ENCODE results near the gene PELI2.

Gene PELI2

GRCh38 chr14:56211844-56212243 is 93.6 kb downstream of the PELI2 start:
- H3K27ac ChIP-seq (ENCODE audit: low read length), result no peak overlapping the region
- no peaks in the 10 kb centered on the region for H3K4me1 ChIP-seq (ENCODE audit: control insufficient read depth, low read depth, low read length)
- H3K9me3 ChIP-seq (ENCODE audit: control insufficient read depth, low read depth, low read length), result no peaks in the 10 kb centered on the region
- H3K4me3 ChIP-seq (ENCODE audit: low read length), result no peak overlapping the region
- no peaks in the 10 kb centered on the region for H3K27me3 ChIP-seq (ENCODE audit: control insufficient read depth, insufficient read depth, low read length)
- H3K9ac ChIP-seq (ENCODE audit: low read length), result no peak overlapping the region
- H3K36me3 ChIP-seq (ENCODE audit: control insufficient read depth, low read depth, low read length), result no peaks in the 10 kb centered on the region

- H3K27me3 ChIP-seq (ENCODE audit: control insufficient read depth, insufficient read depth, low read length), result no peaks in the 10 kb centered on the region
- no peak overlapping the region for H3K27ac ChIP-seq (ENCODE audit: low read length)
- H3K4me1 ChIP-seq (ENCODE audit: control insufficient read depth, low read depth, low read length), result no peaks in the 10 kb centered on the region
- no peak overlapping the region for H3K4me3 ChIP-seq (ENCODE audit: low read length)
- no peak overlapping the region for H3K9ac ChIP-seq (ENCODE audit: low read length)
- H3K36me3 ChIP-seq (ENCODE audit: control insufficient read depth, low read depth, low read length), result no peaks in the 10 kb centered on the region
- H3K9me3 ChIP-seq (ENCODE audit: control insufficient read depth, low read depth, low read length), result no peaks in the 10 kb centered on the region
Observed at GRCh38 chr14:56212521-56212920, 94.3 kb downstream of the PELI2 start.

GRCh38 chr14:56213306-56213705 is 95.1 kb downstream of the PELI2 start:
- Histone ChIP-seq H3K27ac (ENCODE audit: low read length) (no peak overlapping the region), H3K4me1 (ENCODE audit: control insufficient read depth, low read depth, low read length) (no peaks in the 10 kb centered on the region), H3K27me3 (ENCODE audit: control insufficient read depth, insufficient read depth, low read length) (no peaks in the 10 kb centered on the region), H3K9ac (ENCODE audit: low read length) (no peak overlapping the region), H3K36me3 (ENCODE audit: control insufficient read depth, low read depth, low read length) (no peaks in the 10 kb centered on the region), H3K9me3 (ENCODE audit: control insufficient read depth, low read depth, low read length) (no peaks in the 10 kb centered on the region), H3K4me3 (ENCODE audit: low read length) (no peak overlapping the region)

GRCh38 chr14:56215180-56215579 is 97.0 kb downstream of the PELI2 start:
- Histone ChIP-seq H3K9ac (ENCODE audit: low read length) (no peak overlapping the region), H3K4me3 (ENCODE audit: low read length) (no peak overlapping the region), H3K36me3 (ENCODE audit: control insufficient read depth, low read depth, low read length) (no peaks in the 10 kb centered on the region), H3K9me3 (ENCODE audit: control insufficient read depth, low read depth, low read length) (no peaks in the 10 kb centered on the region), H3K27ac (ENCODE audit: low read length) (no peak overlapping the region), H3K27me3 (ENCODE audit: control insufficient read depth, insufficient read depth, low read length) (no peaks in the 10 kb centered on the region), H3K4me1 (ENCODE audit: control insufficient read depth, low read depth, low read length) (no peaks in the 10 kb centered on the region)

GRCh38 chr14:56216626-56217379 is 98.6 kb downstream of the PELI2 start:
- Histone ChIP-seq H3K27me3 (ENCODE audit: control insufficient read depth, insufficient read depth, low read length) (no peaks in the 10 kb centered on the region), H3K9ac (ENCODE audit: low read length) (no peak overlapping the region), H3K36me3 (ENCODE audit: control insufficient read depth, low read depth, low read length) (no peaks in the 10 kb centered on the region), H3K9me3 (ENCODE audit: control insufficient read depth, low read depth, low read length) (no peaks in the 10 kb centered on the region), H3K4me1 (ENCODE audit: control insufficient read depth, low read depth, low read length) (no peaks in the 10 kb centered on the region), H3K4me3 (ENCODE audit: low read length) (no peak overlapping the region), H3K27ac (ENCODE audit: low read length) (no peak overlapping the region)

GRCh38 chr14:56217380-56218045 is 99.3 kb downstream of the PELI2 start:
- no peaks in the 10 kb centered on the region for H3K4me1 ChIP-seq (ENCODE audit: control insufficient read depth, low read depth, low read length)

GRCh38 chr14:56219666-56220413 is 101.6 kb downstream of the PELI2 start:
- no peak overlapping the region for H3K9ac ChIP-seq (ENCODE audit: low read length)
- H3K36me3 ChIP-seq (ENCODE audit: control insufficient read depth, low read depth, low read length), result no peaks in the 10 kb centered on the region
- no peaks in the 10 kb centered on the region for H3K4me1 ChIP-seq (ENCODE audit: control insufficient read depth, low read depth, low read length)
- H3K27me3 ChIP-seq (ENCODE audit: control insufficient read depth, insufficient read depth, low read length), result no peaks in the 10 kb centered on the region
- H3K27ac ChIP-seq (ENCODE audit: low read length), result no peak overlapping the region
- H3K4me3 ChIP-seq (ENCODE audit: low read length), result no peak overlapping the region
- H3K9me3 ChIP-seq (ENCODE audit: control insufficient read depth, low read depth, low read length), result no peaks in the 10 kb centered on the region

More at GRCh38 chr14:56217380-56218045, 99.3 kb downstream of the PELI2 start:
- H3K4me3 ChIP-seq (ENCODE audit: low read length), result no peak overlapping the region
- no peaks in the 10 kb centered on the region for H3K27me3 ChIP-seq (ENCODE audit: control insufficient read depth, insufficient read depth, low read length)
- H3K36me3 ChIP-seq (ENCODE audit: control insufficient read depth, low read depth, low read length), result no peaks in the 10 kb centered on the region
- H3K9ac ChIP-seq (ENCODE audit: low read length), result no peak overlapping the region
- no peak overlapping the region for H3K27ac ChIP-seq (ENCODE audit: low read length)
- no peaks in the 10 kb centered on the region for H3K9me3 ChIP-seq (ENCODE audit: control insufficient read depth, low read depth, low read length)

- H3K36me3 ChIP-seq (ENCODE audit: control insufficient read depth, low read depth, low read length), result no peaks in the 10 kb centered on the region
- H3K27ac ChIP-seq (ENCODE audit: low read length), result no peak overlapping the region
- no peaks in the 10 kb centered on the region for H3K27me3 ChIP-seq (ENCODE audit: control insufficient read depth, insufficient read depth, low read length)
Observed at GRCh38 chr14:56221382-56222128, 103.3 kb downstream of the PELI2 start.

GRCh38 chr14:56224229-56224628 is 106.0 kb downstream of the PELI2 start:
- Histone ChIP-seq H3K9me3 (ENCODE audit: control insufficient read depth, low read depth, low read length) (no peaks in the 10 kb centered on the region), H3K9ac (ENCODE audit: low read length) (no peak overlapping the region), H3K36me3 (ENCODE audit: control insufficient read depth, low read depth, low read length) (no peaks in the 10 kb centered on the region), H3K27me3 (ENCODE audit: control insufficient read depth, insufficient read depth, low read length) (no peaks in the 10 kb centered on the region), H3K27ac (ENCODE audit: low read length) (no peak overlapping the region), H3K4me1 (ENCODE audit: control insufficient read depth, low read depth, low read length) (no peaks in the 10 kb centered on the region), H3K4me3 (ENCODE audit: low read length) (no peak overlapping the region)

More at GRCh38 chr14:56221382-56222128, 103.3 kb downstream of the PELI2 start:
- H3K4me1 ChIP-seq (ENCODE audit: control insufficient read depth, low read depth, low read length), result no peaks in the 10 kb centered on the region
- H3K9ac ChIP-seq (ENCODE audit: low read length), result no peak overlapping the region
- H3K9me3 ChIP-seq (ENCODE audit: control insufficient read depth, low read depth, low read length), result no peaks in the 10 kb centered on the region
- H3K4me3 ChIP-seq (ENCODE audit: low read length), result no peak overlapping the region

- Histone ChIP-seq H3K4me3 (ENCODE audit: low read length) (no peak overlapping the region), H3K27ac (ENCODE audit: low read length) (no peak overlapping the region)
Observed at GRCh38 chr14:56224691-56225681, 106.8 kb downstream of the PELI2 start.

More at GRCh38 chr14:56224691-56225681, 106.8 kb downstream of the PELI2 start:
- no peak overlapping the region for H3K9ac ChIP-seq (ENCODE audit: low read length)
- H3K4me1 ChIP-seq (ENCODE audit: control insufficient read depth, low read depth, low read length), result no peaks in the 10 kb centered on the region
- no peaks in the 10 kb centered on the region for H3K36me3 ChIP-seq (ENCODE audit: control insufficient read depth, low read depth, low read length)
- H3K9me3 ChIP-seq (ENCODE audit: control insufficient read depth, low read depth, low read length), result no peaks in the 10 kb centered on the region
- no peaks in the 10 kb centered on the region for H3K27me3 ChIP-seq (ENCODE audit: control insufficient read depth, insufficient read depth, low read length)
